GM10847 (cell line): Measurements from ENCODE around the gene TTC3.

Experiments used
- POLR2A ChIP-seq: IDR thresholded peaks from 2 replicates; pipeline ENCODE4 v1.6.1; 2011; ENCODE audit not compliant: insufficient read length; ENCODE audit errors: extremely low read depth

Gene TTC3

DNA sequence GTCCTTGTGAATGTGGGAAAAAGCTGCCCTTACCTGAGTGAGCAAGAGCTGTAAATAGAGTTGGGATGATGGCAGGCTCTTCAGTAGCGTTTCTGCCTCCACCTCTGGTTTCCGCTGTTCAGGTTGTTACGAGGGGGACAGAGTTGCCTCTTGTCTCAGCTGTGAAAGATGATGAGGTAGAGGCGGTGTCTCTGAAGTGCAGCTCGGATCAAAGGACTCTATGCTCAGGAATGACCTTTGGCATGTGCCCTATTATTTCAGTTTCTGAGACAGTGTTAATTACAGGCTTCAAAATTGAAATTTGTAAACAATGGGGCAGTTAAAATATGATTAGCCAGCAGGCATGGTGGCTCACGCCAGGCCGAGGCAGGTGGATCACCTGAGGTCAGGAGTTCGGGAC is 123.8 kb downstream of the TTC3 start:
- TF ChIP-seq POLR2A = no peak

DNA sequence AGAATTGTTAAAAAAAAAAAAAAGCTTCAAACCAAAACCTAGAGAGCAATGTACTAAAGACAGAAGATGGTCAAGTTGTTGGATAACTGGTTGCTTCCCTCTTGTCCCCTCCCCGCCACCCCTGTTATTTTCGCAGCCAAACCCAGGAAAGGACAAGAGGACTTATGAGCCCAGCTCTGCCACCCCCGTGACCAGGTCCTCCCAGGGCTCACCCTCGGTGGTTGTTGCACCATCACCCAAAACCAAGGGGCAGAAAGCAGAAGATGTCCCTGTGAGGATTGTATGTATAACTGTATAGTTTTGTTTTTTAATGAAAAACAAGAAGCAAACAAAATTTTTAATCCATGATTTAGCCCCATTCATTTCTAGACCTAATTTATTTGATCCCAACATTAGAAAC is 124.7 kb downstream of the TTC3 start:
- TF ChIP-seq POLR2A = no peak

DNA sequence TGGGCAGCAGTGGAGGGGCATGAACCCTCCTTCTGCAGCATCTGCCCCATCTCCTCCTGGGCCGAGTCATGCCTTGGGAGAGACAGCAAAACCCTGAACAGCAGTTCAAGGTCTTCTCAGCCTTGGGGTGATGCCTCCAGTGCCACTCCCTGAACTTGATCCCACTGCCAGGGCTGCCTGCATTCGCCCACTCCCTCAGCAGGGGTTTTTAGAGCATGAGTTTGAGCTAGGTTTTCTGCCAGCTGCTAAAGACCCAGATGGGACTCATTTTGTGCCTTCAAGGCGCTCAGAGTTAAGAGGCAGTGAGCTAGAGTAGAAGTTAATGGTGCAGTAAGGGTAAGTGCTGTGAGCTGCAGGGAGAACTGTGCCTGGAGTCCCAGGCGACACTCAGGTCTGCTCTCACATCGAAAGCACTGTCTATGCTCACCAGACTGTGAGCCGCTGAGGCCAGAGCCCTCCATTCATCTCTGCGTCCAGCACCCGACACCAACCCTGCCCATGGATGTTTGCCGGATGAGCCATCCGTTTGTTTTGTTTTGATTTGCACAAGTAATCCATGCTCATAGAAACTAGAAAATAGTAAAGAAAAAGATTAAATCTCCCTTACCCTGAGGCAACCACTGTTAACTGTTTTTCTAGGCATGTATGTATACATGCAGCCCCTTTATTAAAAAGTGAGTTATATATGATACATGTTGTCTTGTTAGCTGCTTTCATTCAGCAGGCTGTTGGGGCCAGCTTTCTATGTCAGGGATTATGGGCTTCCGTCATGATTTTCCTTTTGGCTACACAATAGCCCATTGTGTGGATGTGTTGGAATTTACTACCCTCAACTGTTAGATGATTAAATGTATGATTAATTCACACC is 126.2 kb downstream of the TTC3 start:
- no peak for TF ChIP-seq POLR2A

DNA sequence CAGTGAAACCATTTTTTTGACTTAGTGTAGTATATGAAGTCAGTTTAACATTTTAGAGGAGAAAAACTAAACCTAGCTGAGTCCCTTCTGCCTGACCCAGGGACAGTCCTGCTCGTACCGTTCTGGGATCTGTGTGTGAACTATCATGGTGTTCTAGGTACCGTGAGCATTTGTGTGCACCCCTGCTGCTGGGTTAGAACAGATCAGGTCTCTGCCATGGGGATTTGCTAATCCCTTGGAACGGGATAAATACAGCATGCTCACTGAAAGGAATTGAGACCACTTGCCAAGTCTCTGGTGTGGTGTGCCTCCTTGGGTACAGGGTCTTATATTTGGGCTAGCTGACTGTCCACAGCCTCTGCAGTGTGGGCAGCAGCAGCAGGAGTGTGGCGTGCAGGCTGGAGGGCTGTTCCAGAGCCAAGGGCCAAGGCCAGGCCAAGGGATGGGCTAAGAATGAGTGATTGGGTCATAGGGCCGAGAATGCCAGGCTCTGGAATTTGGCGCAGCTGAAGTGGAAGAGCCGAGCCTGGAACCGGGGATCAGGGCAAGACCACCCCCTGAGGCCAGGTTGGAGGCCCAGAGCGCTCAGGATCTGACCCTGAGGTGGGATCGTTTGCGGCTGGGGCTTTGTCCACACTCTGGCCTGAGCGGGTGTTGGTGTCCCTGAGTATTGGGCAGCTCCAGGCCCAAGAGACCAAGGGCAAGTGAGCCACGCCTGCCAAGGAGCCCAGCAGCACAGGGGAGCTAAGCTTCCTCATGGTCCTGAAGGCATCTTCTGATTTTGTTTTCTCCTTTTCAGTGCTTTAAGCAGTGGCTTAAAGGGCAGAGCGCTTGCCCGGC is 127.8 kb downstream of the TTC3 start:
- no peak for TF ChIP-seq POLR2A

DNA sequence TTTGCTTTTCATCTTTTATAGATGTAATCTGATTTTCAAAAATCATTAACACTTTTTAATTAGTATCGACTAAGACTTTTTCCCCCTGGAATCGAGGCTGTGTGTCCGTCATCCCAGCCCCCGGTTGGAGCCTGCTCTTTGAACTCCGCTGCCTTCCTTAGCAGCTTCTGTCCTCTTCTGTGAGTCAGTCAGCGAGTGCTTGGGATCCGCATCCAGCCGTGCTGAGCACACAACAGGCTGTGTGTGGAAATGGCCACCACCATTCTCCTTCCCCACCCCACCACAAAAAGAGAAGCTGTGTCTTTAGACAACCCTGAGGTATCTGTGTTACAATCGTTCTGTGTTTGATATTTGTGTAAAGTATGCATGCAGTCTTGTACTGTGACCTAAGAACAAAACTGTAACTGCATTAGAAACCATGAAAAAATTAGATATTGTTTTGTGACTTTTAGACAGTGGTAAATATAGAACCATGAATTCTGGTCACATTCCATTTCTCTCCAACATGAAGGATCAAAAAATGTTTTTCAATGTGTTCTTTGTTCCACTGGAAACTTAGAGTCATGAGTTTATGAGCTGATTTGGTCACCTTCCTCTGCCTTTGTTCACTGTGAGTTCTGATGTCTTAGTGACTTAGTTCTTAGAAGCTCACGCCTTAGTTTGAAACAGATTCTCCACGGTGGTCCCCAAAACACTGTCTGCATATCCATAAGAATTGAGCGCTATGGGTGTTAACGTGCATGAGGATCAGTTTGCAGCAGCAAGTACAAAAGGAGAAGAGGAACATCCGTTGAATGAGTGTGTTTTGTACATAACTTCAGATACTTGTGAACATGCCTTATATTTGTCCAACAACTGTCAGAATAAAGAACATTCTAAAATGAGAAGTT is 129.4 kb downstream of the TTC3 start:
- no peak for TF ChIP-seq POLR2A

DNA sequence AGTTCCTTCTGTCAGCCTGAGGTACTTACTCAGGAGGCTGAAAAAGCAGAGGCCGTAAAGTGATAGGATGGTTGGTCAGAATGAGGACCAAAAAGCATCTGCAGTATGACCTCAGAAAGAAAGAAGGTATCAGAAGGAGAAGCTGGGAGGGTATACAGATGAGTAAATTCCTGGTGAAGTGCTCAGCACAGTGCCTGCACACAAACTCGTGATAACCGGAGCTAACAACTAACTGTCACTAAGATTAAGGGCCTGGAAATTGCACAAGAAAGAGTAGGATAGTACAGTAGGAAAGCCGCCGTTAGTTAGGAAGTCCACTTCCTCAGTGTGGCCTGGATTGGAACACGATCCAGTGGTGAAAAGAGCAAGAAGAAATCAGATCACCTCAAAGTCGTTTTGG is 131.5 kb downstream of the TTC3 start:
- no peak for TF ChIP-seq POLR2A

DNA sequence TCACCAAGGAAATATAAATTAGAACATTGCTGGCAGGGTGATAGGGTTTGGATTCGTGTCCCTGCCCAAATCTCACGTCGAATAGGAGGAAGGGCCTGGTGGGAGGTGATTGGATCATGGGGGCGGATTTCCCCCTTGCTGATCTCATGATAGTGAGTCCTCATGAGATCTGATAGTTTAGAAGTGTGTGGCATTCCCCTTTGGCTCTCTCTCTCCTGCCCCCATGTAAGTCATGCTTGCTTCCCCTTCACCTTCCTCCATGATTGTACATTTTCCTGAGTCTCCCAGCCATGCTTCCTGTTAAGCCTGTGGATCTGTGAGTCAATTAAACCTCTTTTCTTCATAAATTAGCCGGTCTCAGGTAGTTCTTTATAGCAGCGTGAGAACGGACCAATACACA is 133.4 kb downstream of the TTC3 start:
- TF ChIP-seq POLR2A = no peak

DNA sequence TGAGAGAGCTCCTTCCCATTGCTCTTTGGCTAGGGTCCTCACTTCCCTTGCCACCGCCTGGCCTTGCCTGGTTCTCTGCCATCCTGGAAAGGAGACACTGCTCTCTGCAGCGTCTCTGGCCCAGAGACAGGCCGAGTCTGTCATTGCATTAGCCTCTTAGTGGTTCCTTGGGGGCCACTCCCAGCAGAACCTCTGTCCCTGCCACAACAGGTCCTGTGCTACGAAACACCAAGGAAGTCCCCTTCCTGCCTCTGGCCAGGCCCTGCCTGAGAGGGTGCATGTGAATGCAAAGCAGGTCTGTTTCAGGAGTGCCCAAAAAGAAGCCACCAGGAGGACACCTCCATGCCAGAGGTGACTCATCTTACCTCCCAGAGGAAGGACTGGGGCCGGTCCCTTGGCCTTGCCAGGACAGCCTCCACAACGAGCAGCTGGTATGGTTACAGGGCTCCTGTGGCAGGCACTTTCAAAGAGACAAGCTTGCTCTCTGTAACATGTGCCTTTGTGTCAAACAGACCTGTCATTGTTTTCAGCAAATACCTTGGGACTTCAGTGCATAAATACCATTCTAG is 134.5 kb downstream of the TTC3 start:
- TF ChIP-seq POLR2A = peak; percentile 9

DNA sequence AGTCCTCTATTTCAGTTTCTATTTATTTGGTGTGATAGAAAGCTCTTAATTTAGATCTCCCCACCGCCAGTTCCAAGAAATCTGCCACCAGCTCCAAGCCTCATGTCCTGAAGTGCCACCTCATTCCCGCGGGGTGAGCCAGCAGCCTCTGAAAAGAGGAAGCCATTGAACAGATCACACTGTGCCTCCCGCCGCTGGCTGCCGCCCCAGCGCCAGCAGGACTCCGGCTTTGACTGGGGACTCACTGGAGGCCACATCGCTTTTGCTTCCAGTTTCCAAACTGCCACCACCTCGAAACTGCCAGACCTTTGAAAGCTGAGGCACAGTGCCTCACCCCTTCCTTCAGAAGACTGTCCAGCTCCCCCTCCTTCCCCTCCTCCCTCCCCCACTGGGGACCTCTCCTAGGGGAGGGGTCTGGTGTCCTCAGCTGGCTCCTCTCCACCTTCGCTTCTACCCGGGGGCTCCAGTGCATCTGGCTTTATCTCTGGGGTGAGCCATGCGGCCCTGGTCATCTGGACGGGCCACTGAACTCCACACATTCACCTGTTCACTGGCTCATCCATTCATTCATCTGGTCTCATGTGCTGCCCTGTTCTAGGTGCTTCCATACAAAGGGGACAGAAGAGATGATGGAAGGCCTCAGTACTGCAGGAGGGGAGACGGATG is 135.1 kb downstream of the TTC3 start:
- no peak for TF ChIP-seq POLR2A

DNA sequence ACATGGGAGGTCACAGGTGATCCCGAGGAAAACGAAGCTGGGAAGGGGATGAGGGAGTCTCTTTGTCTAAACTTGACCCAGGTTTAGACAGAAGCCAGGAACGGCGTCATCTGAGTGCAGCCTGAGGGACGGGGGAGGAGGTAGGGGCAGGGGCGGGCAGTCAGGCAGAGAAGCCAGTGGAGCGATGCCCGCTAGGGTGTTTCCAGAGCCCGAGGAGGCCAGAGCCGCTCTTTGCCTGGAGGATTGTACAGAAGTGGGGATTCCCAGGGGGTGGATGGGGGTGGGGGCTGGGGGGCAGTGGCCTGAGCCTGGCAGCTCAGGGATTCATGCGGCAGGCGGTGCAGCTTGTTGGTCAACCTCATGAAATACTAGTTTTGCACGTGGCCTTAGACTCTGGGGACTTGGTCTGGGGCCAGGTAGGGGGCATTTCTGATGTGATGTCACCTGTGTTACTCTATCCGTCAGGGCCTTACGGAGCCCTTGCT is 135.7 kb downstream of the TTC3 start:
- no peak for TF ChIP-seq POLR2A

DNA sequence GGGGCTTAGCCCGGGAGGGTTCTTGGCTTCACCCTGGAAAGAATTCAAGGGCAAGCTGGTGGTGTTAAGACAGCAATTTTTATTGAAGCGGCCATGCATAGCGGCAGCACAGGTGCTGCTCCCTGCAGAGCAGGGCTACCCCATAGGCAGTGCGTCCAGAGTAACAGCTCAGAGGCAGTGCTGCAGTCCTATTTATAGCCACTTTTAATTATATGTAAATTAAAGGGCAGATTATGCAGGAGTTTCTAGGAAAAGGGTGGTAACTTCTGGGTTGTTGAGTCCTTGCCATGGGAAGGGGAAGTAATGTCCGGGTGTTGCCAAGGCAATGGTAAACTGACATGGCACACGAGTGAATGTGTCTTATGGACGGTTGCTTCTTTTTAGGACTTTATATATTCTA is 137.1 kb downstream of the TTC3 start:
- no peak for TF ChIP-seq POLR2A

DNA sequence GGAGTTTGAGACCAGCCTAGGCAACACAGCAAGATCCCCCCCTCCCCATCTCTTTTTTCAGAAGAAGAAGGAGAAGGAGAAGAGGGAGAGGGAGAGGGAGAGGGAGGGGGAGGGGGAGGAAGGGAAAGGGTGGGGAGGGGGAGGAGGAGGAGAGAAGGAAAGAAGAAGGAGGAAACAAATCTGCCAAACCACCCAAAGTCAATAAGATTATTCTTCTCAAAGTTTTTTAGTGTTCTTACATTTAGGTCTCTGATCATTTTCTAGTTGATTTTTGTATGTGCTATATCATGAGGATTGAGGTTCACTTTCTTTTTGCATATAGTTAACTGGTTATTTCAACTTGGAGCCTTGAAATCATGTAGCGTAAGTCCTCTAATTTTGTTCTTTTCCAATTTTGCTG is 137.7 kb downstream of the TTC3 start:
- no peak for TF ChIP-seq POLR2A

DNA sequence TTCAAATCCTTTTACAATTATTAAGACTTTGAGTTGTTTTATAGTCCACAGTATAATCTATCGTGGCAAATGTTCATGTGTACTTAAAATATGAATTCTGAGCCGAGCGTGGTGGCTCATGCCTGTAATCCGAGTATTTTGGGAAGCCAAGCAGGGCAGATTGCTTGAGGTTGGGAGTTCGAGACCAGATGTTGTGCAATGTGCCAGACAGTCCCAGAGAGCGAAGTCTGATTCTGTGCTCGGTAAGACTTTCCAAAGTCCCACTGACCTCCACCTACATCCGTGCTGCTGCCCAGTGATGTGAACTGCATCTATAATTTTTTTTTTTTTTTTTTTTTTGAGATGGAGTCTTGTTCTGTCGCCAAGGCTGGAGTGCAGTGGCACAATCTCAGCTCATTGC is 141.9 kb downstream of the TTC3 start:
- TF ChIP-seq POLR2A = no peak

DNA sequence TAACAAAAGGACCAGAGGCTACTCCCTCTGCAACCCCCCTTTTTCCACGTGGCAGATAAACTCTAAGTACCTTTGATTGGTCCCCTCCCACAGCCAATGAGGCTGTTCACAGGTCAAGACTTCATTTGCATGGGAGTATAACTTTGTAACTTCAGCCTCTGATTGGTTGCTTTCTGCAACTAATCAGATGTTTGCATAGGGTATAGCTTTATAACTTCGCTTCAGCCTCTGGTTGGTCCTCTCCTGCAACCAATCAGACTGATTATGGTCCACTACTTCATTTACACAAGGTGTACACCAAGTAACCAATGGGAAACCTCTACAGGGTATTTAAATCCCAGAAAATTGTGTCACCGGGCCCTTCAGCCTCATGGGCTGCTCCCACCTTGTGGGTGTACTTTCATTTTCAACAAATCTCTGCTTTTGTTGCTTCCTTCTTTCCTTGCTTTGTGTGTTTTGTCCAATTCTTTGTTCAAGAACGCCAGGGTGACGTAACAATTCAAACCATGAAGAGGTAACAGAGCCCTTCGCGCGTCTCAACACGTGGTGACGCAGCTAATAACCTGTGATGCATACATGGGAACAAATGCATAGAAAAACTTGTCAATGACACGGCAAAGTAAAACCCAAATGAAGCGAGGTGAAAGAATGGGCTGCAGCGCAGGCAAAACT is 146.8 kb downstream of the TTC3 start:
- no peak for TF ChIP-seq POLR2A
